CD8-positive, alpha-beta memory T cell (primary cell): ENCODE results near the gene GTF3A. TPM values are rescaled to one million over a fixed set of nuclear protein-coding genes. Genes with fewer than 3 reads are reported as not detected.

Experiments
- CTCF ChIA-PET: fragments of 350-600 bp; sonication (Branson Sonifier 250); formaldehyde crosslinking; loops from one replicate; lab custom pipeline; 2021; ENCODE audit warnings: antibody characterized with exemption; lab: Charles Lee
- POLR2A ChIA-PET: fragments of 350-600 bp; sonication (Branson Sonifier 250); formaldehyde crosslinking; loops from one replicate; lab custom pipeline; 2021; ENCODE audit warnings: antibody characterized with exemption; lab: Charles Lee
- DNase-seq, 5 donors: peaks; one replicate each; pipeline versions ENCODE4 v3.0.0 to v3.0.0-alpha.2; 2020 to 2022; ENCODE audit warnings: mixed read lengths in 1 of 5
- H3K27ac ChIP-seq: one replicate; pipeline ENCODE4 v1.7.0; 2013; ENCODE audit warnings: low read depth, mild to moderate bottlenecking, low read length, moderate library complexity
- H3K27me3 ChIP-seq: 2 replicates; pipeline ENCODE4 v1.7.0; 2013; ENCODE audit warnings: low read length, mild to moderate bottlenecking; ENCODE audit not compliant: insufficient read depth, poor library complexity, severe bottlenecking
- H3K36me3 ChIP-seq: 2 replicates; pipeline ENCODE4 v1.7.0; 2013; ENCODE audit warnings: mild to moderate bottlenecking, low read length, moderate library complexity; ENCODE audit not compliant: insufficient read depth
- H3K4me1 ChIP-seq: 2 replicates; pipeline ENCODE4 v1.7.0; 2013; ENCODE audit warnings: mild to moderate bottlenecking, low read length, moderate library complexity; ENCODE audit not compliant: insufficient read depth
- H3K4me3 ChIP-seq: 2 replicates; pipeline ENCODE4 v1.7.0; 2013; ENCODE audit warnings: mild to moderate bottlenecking, low read length
- H3K9me3 ChIP-seq: 2 replicates; pipeline ENCODE4 v1.7.0; 2013; ENCODE audit warnings: mild to moderate bottlenecking, low read length
- H3K27ac Mint-ChIP-seq, 8 donors: one replicate each; pipeline ENCODE4 v1.8.0; 2020 to 2021; ENCODE audit warnings: mixed read lengths in 8 of 8, mild to moderate bottlenecking in 6 of 8, inconsistent platforms in 3 of 8, moderate library complexity in 3 of 8
- H3K27me3 Mint-ChIP-seq, 2 donors: one replicate each; pipeline ENCODE4 v1.8.0; 2020 to 2021; ENCODE audit warnings: mixed read lengths in 2 of 2, mild to moderate bottlenecking in 1 of 2, moderate library complexity in 1 of 2
- H3K36me3 Mint-ChIP-seq, 3 donors: one replicate each; pipeline ENCODE4 v1.8.0; 2020 to 2021; ENCODE audit warnings: mixed read lengths in 3 of 3, inconsistent platforms in 1 of 3, mild to moderate bottlenecking in 1 of 3
- H3K4me1 Mint-ChIP-seq, 3 donors: one replicate each; pipeline ENCODE4 v1.8.0; 2020 to 2021; ENCODE audit warnings: mixed read lengths in 3 of 3, inconsistent platforms in 1 of 3, mild to moderate bottlenecking in 1 of 3
- H3K4me3 Mint-ChIP-seq, 7 donors: one replicate each; pipeline ENCODE4 v1.8.0; 2020 to 2021; ENCODE audit warnings: mixed read lengths in 7 of 7, mild to moderate bottlenecking in 6 of 7, moderate library complexity in 4 of 7, inconsistent platforms in 2 of 7
- H3K9me3 Mint-ChIP-seq, 5 donors: one replicate each; pipeline ENCODE4 v1.8.0; 2020 to 2022; ENCODE audit warnings: mixed read lengths in 5 of 5, mild to moderate bottlenecking in 3 of 5, moderate library complexity in 2 of 5, inconsistent platforms in 1 of 5
- polyA plus RNA-seq: library from polyadenylated mRNA; unstranded; fragments of 300-500 nt; fragmentation: Illumina TruSeq; gene quantifications from one replicate; pipeline ENCODE4 v1.2.3, GENCODE V29; 2021
- total RNA-seq, 2 experiments: library from RNA; stranded (reverse); gene quantifications; one replicate each; pipeline ENCODE4 v1.2.3, GENCODE V29; 2021

The GTF3A gene
- total and polyA plus RNA-seq, 3 experiments from 2014 or later, result 296 to 606 (median 323) TPM

DNA sequence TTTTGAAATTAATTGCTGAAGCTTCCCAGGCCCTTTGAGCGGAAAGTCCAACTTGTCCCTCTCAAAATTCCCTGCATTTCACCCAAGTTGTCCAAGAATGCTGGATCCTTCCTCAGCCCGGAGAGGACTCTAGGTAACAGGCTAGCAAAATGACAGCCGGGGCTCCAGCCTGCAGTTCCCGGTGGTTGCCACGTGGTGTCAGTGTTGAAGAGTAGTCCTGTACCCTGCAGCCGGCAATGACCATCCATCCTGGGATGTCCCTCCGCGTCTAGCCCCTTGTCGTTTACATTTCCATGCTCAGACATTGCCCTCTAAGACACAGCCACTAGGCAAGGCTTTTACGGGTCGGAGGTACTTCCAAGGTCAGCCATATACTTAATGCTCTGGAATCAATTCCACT lies 57.3 kb downstream of the GTF3A start:
- peaks cover 5% of the 10 kb centered on the region for H3K9me3 ChIP-seq
- no peaks in the 10 kb centered on the region for H3K36me3 ChIP-seq
- H3K4me3 ChIP-seq, result no peak overlapping the region
- ChIA-PET POLR2A (no interaction called here), CTCF (no interaction called here)
- no peak overlapping the region for H3K27ac ChIP-seq
- Mint-ChIP-seq H3K4me1 (peaks cover 5 to 22% (median 18%) of the 10 kb centered on the region in 3 donors), H3K36me3 (peaks cover 0 to 7% (median 0%) of the 10 kb centered on the region in 3 donors), H3K9me3 (peaks cover 0 to 13% (median 6%) of the 10 kb centered on the region in 5 donors), H3K27ac (no peak overlapping the region), H3K27me3 (peaks cover 5 to 29% of the 10 kb centered on the region in 2 donors), H3K4me3 (no peak overlapping the region)
- no peaks in the 10 kb centered on the region for H3K27me3 ChIP-seq
- no peak for DNase-seq
- H3K4me1 ChIP-seq, result peaks cover 6% of the 10 kb centered on the region

DNA sequence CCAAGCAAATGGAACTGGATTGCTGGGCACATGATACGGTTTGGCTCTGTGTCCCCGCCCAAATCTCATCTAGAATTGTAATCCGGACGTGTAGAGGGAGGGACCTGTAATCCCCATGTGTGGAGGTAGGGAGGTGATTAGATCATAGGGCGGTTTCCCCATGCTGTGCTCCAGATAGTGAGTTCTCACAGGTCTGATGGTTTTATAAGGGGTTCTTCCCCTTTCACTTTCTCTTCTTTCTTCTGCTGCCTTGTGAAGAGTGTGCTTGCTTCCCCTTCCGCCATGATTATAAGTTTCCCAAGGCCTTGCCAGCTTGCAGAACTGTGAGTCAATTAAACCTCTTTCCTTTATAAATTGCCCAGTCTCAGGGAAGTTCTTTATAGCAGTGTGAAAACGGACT lies 58.6 kb downstream of the GTF3A start:
- DNase-seq, result no peak
- peaks cover 5 to 24% of the 10 kb centered on the region in 2 donors for H3K27me3 Mint-ChIP-seq
- H3K9me3 Mint-ChIP-seq, result peaks cover 0 to 13% (median 6%) of the 10 kb centered on the region in 5 donors
- Histone ChIP-seq H3K4me3 (no peak overlapping the region), H3K27ac (no peak overlapping the region), H3K4me1 (no peaks in the 10 kb centered on the region), H3K9me3 (peaks cover 5% of the 10 kb centered on the region), H3K36me3 (no peaks in the 10 kb centered on the region), H3K27me3 (no peaks in the 10 kb centered on the region)
- H3K36me3 Mint-ChIP-seq, result peaks cover 0 to 7% (median 0%) of the 10 kb centered on the region in 3 donors
- ChIA-PET POLR2A (no interaction called here), CTCF (no interaction called here)
- H3K4me1 Mint-ChIP-seq, result peaks cover 1 to 13% (median 9%) of the 10 kb centered on the region in 3 donors
- H3K27ac Mint-ChIP-seq, result peak overlapping the region in 1 of 8 donors; percentile 13
- H3K4me3 Mint-ChIP-seq, result peak overlapping the region in 3 of 7 donors; percentile 6 to 82 (median 56)

DNA sequence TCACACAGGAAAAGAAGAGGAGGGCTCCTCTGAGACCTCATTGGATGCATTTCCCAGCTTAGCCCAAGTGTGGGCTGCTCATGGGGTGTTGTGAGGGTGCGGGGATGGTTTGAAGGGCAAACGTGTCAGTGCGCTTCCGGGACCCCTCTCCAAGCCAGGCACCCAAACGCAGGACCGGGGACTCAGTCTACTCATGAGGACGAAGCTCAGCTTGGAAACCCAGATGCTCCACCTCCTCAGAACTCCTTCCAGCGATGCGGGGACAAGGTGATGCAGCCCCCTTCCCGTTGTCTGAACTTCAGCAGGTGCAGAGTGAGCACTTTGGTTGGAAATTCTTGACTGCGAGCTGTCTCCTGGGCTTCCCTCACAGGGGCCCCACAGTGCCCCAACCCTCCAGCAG lies 59.0 kb downstream of the GTF3A start:
- ChIA-PET POLR2A (no interaction called here), CTCF (no interaction called here)
- Mint-ChIP-seq H3K4me3 (peak overlapping the region in 2 of 7 donors; percentile 6 to 82), H3K36me3 (peaks cover 0 to 7% (median 0%) of the 10 kb centered on the region in 3 donors), H3K27ac (no peak overlapping the region), H3K4me1 (peaks cover 1 to 9% (median 5%) of the 10 kb centered on the region in 3 donors), H3K27me3 (peaks cover 5 to 21% of the 10 kb centered on the region in 2 donors), H3K9me3 (peaks cover 0 to 13% (median 6%) of the 10 kb centered on the region in 5 donors)
- Histone ChIP-seq H3K4me3 (no peak overlapping the region), H3K27me3 (no peaks in the 10 kb centered on the region), H3K4me1 (no peaks in the 10 kb centered on the region), H3K36me3 (no peaks in the 10 kb centered on the region), H3K27ac (no peak overlapping the region), H3K9me3 (peaks cover 5% of the 10 kb centered on the region)
- DNase-seq, result no peak

Other genes starting within 250 kb of the GTF3A start
- gene RPL21, start 173.1 kb upstream of the GTF3A start, total RNA-seq, result 1,000 to 10,000 TPM; 1,206 to 1,216 TPM
- gene RPL21, start 173.1 kb upstream of the GTF3A start, polyA plus RNA-seq, result 6,715 TPM
- 1 to 10 TPM; 5.3 to 6.3 TPM for gene RASL11A, start 153.8 kb upstream of the GTF3A start, total RNA-seq
- gene RASL11A, start 153.8 kb upstream of the GTF3A start, polyA plus RNA-seq, result 0.75 TPM
- 10 to 100 TPM; 35.7 to 37.5 TPM for gene MTIF3, start 25.9 kb downstream of the GTF3A start, total RNA-seq
- gene MTIF3, start 25.9 kb downstream of the GTF3A start, polyA plus RNA-seq, result 88.2 TPM
- 1 to 10 TPM; 4.4 to 4.7 TPM for gene LNX2, start 195.9 kb downstream of the GTF3A start, total RNA-seq
- gene LNX2, start 195.9 kb downstream of the GTF3A start, polyA plus RNA-seq, result 5.0 TPM
- gene POLR1D, start 197.3 kb downstream of the GTF3A start, total RNA-seq, result 100 to 1,000 TPM; 134 to 137 TPM
- gene POLR1D, start 197.3 kb downstream of the GTF3A start, polyA plus RNA-seq, result 135 TPM